ENCODE data around the gene SAPCD2.

SAPCD2 gene

GRCh38 chr9:137040568-137040967, 29.8 kb downstream of the SAPCD2 start:
- no peaks in the 10 kb centered on the region for H3K36me3 Mint-ChIP-seq (ENCODE audit: low read depth)
- H3K27me3 Mint-ChIP-seq (ENCODE audit: low read depth) = peaks cover 20% of the 10 kb centered on the region
- H3K4me3 Mint-ChIP-seq = no peak overlapping the region
- TF ChIP-seq CTCF (IDR thresholded peaks at IDR 0.05; ENCODE audit: unreplicated experiment in 3 of 3) = no peak
- no peak overlapping the region for H3K27ac Mint-ChIP-seq
- no peaks in the 10 kb centered on the region for H3K4me1 Mint-ChIP-seq
- H3K9me3 Mint-ChIP-seq = no peaks in the 10 kb centered on the region

GRCh38 chr9:137039611-137040366, 30.6 kb downstream of the SAPCD2 start:
- no peaks in the 10 kb centered on the region for H3K9me3 Mint-ChIP-seq

GRCh38 chr9:137038916-137039315, 31.4 kb downstream of the SAPCD2 start:
- no peak overlapping the region for H3K4me3 Mint-ChIP-seq
- H3K27me3 Mint-ChIP-seq (ENCODE audit: low read depth) = peaks cover 6% of the 10 kb centered on the region
- H3K36me3 Mint-ChIP-seq (ENCODE audit: low read depth) = no peaks in the 10 kb centered on the region
- H3K4me1 Mint-ChIP-seq = no peaks in the 10 kb centered on the region
- no peaks in the 10 kb centered on the region for H3K9me3 Mint-ChIP-seq
- TF ChIP-seq CTCF (IDR thresholded peaks at IDR 0.05; ENCODE audit: unreplicated experiment in 3 of 3) = no peak
- H3K27ac Mint-ChIP-seq = no peak overlapping the region

More at GRCh38 chr9:137039611-137040366, 30.6 kb downstream of the SAPCD2 start:
- H3K4me3 Mint-ChIP-seq = no peak overlapping the region
- TF ChIP-seq CTCF (IDR thresholded peaks at IDR 0.05; ENCODE audit: unreplicated experiment in 3 of 3) = no peak
- no peak overlapping the region for H3K27ac Mint-ChIP-seq
- H3K4me1 Mint-ChIP-seq = no peaks in the 10 kb centered on the region
- H3K36me3 Mint-ChIP-seq (ENCODE audit: low read depth) = no peaks in the 10 kb centered on the region
- H3K27me3 Mint-ChIP-seq (ENCODE audit: low read depth) = peaks cover 15% of the 10 kb centered on the region

DNA sequence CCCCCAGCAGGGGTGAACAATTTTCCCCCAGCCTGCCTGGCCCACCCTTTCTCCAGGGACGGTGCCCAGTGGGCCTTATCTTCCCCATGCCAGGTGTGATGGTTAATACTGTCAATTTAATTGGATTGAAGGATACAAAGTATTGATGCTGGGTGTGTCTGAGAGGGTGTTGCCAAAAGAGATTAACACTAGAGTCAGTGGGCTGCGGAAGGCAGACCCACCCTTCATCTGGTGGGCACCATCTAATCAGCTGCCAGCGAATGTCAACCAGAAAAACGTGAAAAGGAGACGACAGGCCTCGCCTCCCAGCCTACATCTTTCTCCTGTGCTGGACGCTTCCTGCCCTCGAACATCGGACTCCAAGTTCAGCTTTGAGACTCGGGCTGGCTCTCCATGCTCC, 32.9 kb downstream of the SAPCD2 start:
- H3K36me3 Mint-ChIP-seq (ENCODE audit: low read depth) = no peaks in the 10 kb centered on the region
- TF ChIP-seq CTCF (IDR thresholded peaks at IDR 0.05; ENCODE audit: unreplicated experiment in 3 of 3) = no peak
- no peaks in the 10 kb centered on the region for H3K4me1 Mint-ChIP-seq
- no peak overlapping the region for H3K4me3 Mint-ChIP-seq
- H3K9me3 Mint-ChIP-seq = no peaks in the 10 kb centered on the region
- peaks cover under 1% of the 10 kb centered on the region for H3K27me3 Mint-ChIP-seq (ENCODE audit: low read depth)
- H3K27ac Mint-ChIP-seq = no peak overlapping the region

- H3K4me3 Mint-ChIP-seq = no peak overlapping the region
- H3K27ac Mint-ChIP-seq = no peak overlapping the region
- TF ChIP-seq CTCF (IDR thresholded peaks at IDR 0.05; ENCODE audit: unreplicated experiment in 3 of 3) = no peak
- H3K9me3 Mint-ChIP-seq = no peaks in the 10 kb centered on the region
- H3K27me3 Mint-ChIP-seq (ENCODE audit: low read depth) = peaks cover 3% of the 10 kb centered on the region
- no peaks in the 10 kb centered on the region for H3K4me1 Mint-ChIP-seq
- no peaks in the 10 kb centered on the region for H3K36me3 Mint-ChIP-seq (ENCODE audit: low read depth)
Measured at GRCh38 chr9:137037035-137037434, 33.3 kb downstream of the SAPCD2 start.

DNA sequence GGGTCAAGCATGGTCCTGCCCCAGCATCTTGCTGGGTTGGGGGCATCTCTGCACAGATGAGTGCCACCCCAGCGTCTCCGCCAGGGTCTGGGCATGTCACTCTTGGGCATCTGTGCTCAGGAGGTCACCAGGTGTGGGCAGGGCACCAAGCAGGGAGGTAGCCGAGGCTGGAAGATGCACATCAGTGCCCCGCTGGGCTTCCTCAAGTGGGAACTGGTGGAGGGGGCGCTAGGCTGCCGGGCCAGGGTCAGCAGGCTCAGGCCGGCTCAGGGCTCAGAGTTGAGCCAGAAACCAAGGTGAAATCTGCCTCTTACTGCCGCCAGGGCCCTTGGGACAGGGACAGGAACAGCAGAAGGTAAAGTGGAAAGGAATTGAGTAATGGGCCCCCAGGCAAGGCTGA, 34.4 kb downstream of the SAPCD2 start:
- TF ChIP-seq CTCF (IDR thresholded peaks at IDR 0.05; ENCODE audit: unreplicated experiment in 3 of 3) = no peak
- Mint-ChIP-seq H3K9me3 (no peaks in the 10 kb centered on the region), H3K27me3 (ENCODE audit: low read depth) (peaks cover 3% of the 10 kb centered on the region), H3K36me3 (ENCODE audit: low read depth) (no peaks in the 10 kb centered on the region), H3K27ac (no peak overlapping the region), H3K4me1 (no peaks in the 10 kb centered on the region), H3K4me3 (no peak overlapping the region)
